ENCODE data around the gene TNXB. TPM values are rescaled to one million over a fixed set of nuclear protein-coding genes. Genes with fewer than 3 reads are reported as not detected.

Gene TNXB
- total and polyA plus RNA-seq, 5 donors = 77.9 to 182 (median 111) TPM

- no peak overlapping the region for H3K4me3 ChIP-seq (ENCODE audit: low read length)
- 71% methylated on average over 4 of the region's 4 CpGs for WGBS
- no peak overlapping the region for H3K27ac ChIP-seq (ENCODE audit: low read length)
- H3K9me3 ChIP-seq (ENCODE audit: control insufficient read depth, low read length) = no peaks in the 10 kb centered on the region
- H3K27me3 ChIP-seq (ENCODE audit: control insufficient read depth, insufficient read depth) = no peaks in the 10 kb centered on the region
- ATAC-seq (no peak), DNase-seq (no peak)
- intact Hi-C loops (cut with DNase I) = no loop called here
- peaks cover 8% of the 10 kb centered on the region for H3K4me1 ChIP-seq (ENCODE audit: control insufficient read depth, insufficient read depth, low read length)
These were observed 24.6 kb upstream of the TNXB start for GRCh38 chr6:32133786-32134185.

DNA sequence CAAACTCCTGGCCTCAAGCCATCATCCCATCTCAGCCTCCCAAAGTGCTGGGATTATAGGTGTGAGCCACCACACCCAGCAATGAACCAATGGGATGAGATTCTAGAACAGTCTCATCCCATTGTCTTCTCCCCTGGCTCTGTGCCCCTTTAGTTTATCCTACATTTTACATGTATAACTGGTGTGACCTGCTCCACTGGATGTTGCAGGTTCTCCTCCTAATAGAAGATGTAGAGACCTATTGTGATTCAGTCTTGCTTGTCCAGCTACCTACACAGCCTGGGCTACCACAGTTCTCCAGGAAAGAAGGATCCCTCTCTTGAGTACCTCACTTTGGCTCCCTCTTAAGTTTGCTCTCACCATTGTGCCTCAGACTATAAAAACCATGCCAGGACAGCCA lies 23.0 kb upstream of the TNXB start:
- Histone ChIP-seq H3K27me3 (ENCODE audit: control insufficient read depth, insufficient read depth) (no peaks in the 10 kb centered on the region), H3K4me3 (ENCODE audit: low read length) (no peak overlapping the region), H3K4me1 (ENCODE audit: control insufficient read depth, insufficient read depth, low read length) (peaks cover 17% of the 10 kb centered on the region), H3K9me3 (ENCODE audit: control insufficient read depth, low read length) (no peaks in the 10 kb centered on the region), H3K27ac (ENCODE audit: low read length) (no peak overlapping the region)
- intact Hi-C loops (cut with DNase I) = no loop called here
- no peak for ATAC-seq
- no peak for DNase-seq

- Histone ChIP-seq H3K9me3 (ENCODE audit: control insufficient read depth, low read length) (no peaks in the 10 kb centered on the region), H3K27me3 (ENCODE audit: control insufficient read depth, insufficient read depth) (no peaks in the 10 kb centered on the region), H3K4me1 (ENCODE audit: control insufficient read depth, insufficient read depth, low read length) (peaks cover 21% of the 10 kb centered on the region), H3K27ac (ENCODE audit: low read length) (no peak overlapping the region), H3K4me3 (ENCODE audit: low read length) (no peak overlapping the region)
- ATAC-seq (no peak), DNase-seq (no peak)
- WGBS = 88% methylated on average over 14 of the region's 14 CpGs
- intact Hi-C loops (cut with DNase I) = no loop called here
These were observed 22.4 kb upstream of the TNXB start for GRCh38 chr6:32131439-32131948.

DNA sequence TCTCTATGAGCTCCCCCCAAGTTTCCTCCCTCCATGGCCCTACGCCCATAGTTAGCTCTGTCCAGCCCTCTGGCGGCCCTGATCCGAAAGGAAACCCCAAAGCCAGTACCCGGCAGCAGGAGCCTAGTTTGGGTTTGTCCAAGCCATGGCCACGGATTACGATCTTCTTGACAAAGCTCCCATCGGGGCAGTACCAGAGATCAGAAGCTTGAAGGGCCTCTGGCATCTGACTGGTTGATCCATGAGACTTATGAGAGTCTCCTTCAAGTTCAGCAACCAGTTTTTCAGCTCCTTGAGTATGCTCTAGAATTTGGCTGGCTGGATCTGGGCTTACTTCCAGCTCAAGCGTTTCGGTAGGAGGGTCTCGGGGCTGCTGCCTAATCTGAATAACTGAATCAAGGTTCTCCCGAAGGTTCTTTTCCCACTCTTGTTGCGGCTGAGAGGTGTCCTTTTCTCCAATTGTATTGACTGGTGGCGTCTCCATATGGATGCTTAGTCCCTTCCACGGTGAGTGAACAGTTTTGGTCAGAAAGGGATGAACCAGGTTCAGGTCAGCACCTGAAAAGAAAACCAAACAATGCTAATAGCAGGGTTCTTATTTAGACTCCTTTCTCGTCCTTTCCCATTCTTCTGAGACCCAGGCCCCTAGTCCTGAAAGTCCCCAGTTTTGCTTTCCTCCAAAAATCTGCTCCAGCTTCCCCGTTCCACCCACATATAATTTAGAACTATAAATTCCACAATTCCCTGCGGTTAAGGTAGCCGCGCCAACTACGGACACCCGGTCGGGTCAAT lies 20.4 kb upstream of the TNXB start:
- Histone ChIP-seq H3K4me3 (ENCODE audit: low read length) (peak overlapping the region; percentile 79), H3K4me1 (ENCODE audit: control insufficient read depth, insufficient read depth, low read length) (peaks cover 21% of the 10 kb centered on the region), H3K9me3 (ENCODE audit: control insufficient read depth, low read length) (no peaks in the 10 kb centered on the region), H3K27me3 (ENCODE audit: control insufficient read depth, insufficient read depth) (no peaks in the 10 kb centered on the region), H3K27ac (ENCODE audit: low read length) (peak overlapping the region; percentile 98)
- WGBS = 34% methylated on average over 22 of the region's 22 CpGs
- peak; percentile 59 to 66 for ATAC-seq
- peak in 1 of 3 donors; percentile 94 for DNase-seq
- intact Hi-C loops (cut with DNase I) = loop anchor here in 2 of 4 donors (5.0 to 10.0 kb wide), 2 partner anchors 45 to 68 kb away; partner anchors contain the start of genes AGPAT1 (in 1 of the 2) and RNF5 (in 1 of the 2)

DNA sequence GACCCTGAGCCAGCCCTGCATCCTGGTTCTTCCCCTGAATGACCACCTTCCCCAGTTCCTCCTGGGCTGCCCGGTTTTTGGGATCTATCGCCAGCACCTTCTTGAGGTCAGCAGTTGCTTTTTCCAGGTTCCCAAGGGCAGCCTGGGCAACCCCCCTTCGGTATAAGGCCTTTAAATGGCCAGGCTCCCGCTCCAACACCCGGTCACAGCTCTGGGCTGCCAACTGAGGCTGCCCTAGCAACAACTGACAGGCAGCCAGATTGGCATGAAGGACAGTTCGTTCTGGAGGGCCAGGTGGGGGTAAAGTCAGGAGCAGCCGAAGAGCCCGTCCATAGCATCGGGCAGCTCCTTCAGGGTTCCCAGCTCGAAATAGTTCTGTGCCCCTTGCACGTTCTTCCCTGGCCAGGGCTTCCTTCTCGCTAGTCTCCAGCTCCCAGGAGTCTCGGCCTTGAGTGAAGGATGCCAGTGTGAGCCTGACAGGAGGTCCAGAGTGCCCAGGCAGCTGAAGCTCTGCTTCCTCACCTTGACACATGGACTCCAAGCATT lies 19.7 kb upstream of the TNXB start:
- ATAC-seq (no peak), DNase-seq (peak in 1 of 3 donors; percentile 62)
- no peaks in the 10 kb centered on the region for H3K27me3 ChIP-seq (ENCODE audit: control insufficient read depth, insufficient read depth)
- H3K9me3 ChIP-seq (ENCODE audit: control insufficient read depth, low read length) = no peaks in the 10 kb centered on the region
- intact Hi-C loops (cut with DNase I) = loop anchor here in 2 of 4 donors (5.0 to 10.0 kb wide), 2 partner anchors 46 to 68 kb away; partner anchors contain the start of genes AGPAT1 (in 1 of the 2) and RNF5 (in 1 of the 2)
- H3K4me1 ChIP-seq (ENCODE audit: control insufficient read depth, insufficient read depth, low read length) = peaks cover 21% of the 10 kb centered on the region
- peak overlapping the region; percentile 30 for H3K4me3 ChIP-seq (ENCODE audit: low read length)
- H3K27ac ChIP-seq (ENCODE audit: low read length) = peak overlapping the region; percentile 68
- 88% methylated on average over 13 of the region's 13 CpGs for WGBS

DNA sequence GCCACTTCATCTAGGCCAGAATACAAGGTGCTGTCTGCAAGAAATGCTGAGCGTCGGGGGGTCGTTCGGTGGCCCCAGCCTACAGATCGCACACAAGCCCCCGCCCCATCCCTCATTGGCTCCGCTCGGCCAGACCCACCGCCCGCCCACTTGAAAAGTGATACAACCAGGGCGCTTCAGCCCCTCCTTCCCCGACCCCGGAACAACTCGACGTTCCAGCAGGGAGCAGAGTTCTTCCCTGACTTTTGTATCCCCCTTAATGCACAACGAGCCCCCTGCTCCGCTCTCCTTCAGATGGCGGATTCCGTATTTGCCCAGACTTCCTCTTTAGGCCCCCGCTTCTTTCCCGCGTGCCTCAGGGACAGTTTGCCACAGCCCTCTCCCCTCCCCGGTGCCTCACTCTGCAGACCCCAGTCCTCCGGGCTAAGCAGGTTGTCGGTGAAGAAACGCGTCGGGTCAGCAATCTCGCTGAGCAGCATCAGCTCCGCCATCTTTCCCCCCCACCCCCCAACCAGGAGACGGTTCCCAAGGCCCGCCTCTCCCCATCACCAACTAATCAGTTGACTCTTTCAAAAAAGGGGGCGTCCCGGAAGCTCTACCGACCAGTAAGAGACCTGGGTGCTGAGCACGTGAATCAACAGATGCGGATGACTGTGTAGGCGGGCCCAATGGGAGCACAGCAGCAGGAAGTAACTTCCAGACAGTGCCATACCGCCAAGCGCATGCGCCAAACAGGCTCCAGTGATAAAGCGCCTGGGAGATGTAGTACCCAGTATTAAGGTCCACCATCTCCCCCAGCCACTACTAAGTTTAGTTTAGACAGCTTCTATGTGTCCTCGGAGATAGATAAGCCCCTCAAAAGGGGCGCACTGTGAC lies 18.8 kb upstream of the TNXB start, which contains the start of gene ATF6B:
ATF6B (minus strand) TSS at position 530 of the 876 bp plus-strand sequence; CDS start at position 491, 39 bp downstream.
- Histone ChIP-seq H3K9me3 (ENCODE audit: control insufficient read depth, low read length) (no peaks in the 10 kb centered on the region), H3K4me1 (ENCODE audit: control insufficient read depth, insufficient read depth, low read length) (peaks cover 21% of the 10 kb centered on the region), H3K27ac (ENCODE audit: low read length) (peak within 1 kb of the TSS; percentile 97), H3K4me3 (ENCODE audit: low read length) (peak within 1 kb of the TSS; percentile 98), H3K27me3 (ENCODE audit: control insufficient read depth, insufficient read depth) (no peaks in the 10 kb centered on the region)
- WGBS = under 1% methylated on average over 44 of the region's 44 CpGs
- ATAC-seq (peak; percentile 96 to 97), DNase-seq (peak; percentile 99)
- intact Hi-C loops (cut with DNase I) = loop anchor here in 2 of 4 donors (5.0 to 10.0 kb wide), 2 partner anchors 47 to 69 kb away; partner anchors contain the start of genes AGPAT1 (in 1 of the 2) and RNF5 (in 1 of the 2)

DNA sequence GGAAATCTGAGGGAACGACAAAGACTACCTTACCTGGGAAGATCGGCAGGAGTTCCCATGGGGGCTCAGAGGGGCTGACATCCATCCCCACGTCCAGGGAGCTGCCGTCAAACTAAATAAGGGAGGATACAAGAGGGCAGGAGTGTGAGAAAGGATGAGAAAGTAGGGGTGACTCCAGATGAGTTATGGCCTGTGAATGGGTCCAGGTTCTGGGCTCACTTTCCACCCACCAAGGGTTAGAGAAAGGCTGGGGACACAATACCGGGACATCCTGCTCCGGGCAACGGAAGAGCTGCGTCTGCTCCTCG lies 18.2 kb upstream of the TNXB start:
- Histone ChIP-seq H3K4me1 (ENCODE audit: control insufficient read depth, insufficient read depth, low read length) (peaks cover 21% of the 10 kb centered on the region), H3K27ac (ENCODE audit: low read length) (peak overlapping the region; percentile 97), H3K9me3 (ENCODE audit: control insufficient read depth, low read length) (no peaks in the 10 kb centered on the region), H3K27me3 (ENCODE audit: control insufficient read depth, insufficient read depth) (no peaks in the 10 kb centered on the region), H3K4me3 (ENCODE audit: low read length) (peak overlapping the region; percentile 98)
- WGBS = 5% methylated on average over 9 of the region's 9 CpGs
- intact Hi-C loops (cut with DNase I) = loop anchor here in 2 of 4 donors (5.0 to 10.0 kb wide), 2 partner anchors 47 to 70 kb away; partner anchors contain the start of genes AGPAT1 (in 1 of the 2) and RNF5 (in 1 of the 2)
- no peak for ATAC-seq
- DNase-seq = no peak

- H3K27me3 ChIP-seq (ENCODE audit: control insufficient read depth, insufficient read depth) = no peaks in the 10 kb centered on the region
- no peaks in the 10 kb centered on the region for H3K9me3 ChIP-seq (ENCODE audit: control insufficient read depth, low read length)
- H3K27ac ChIP-seq (ENCODE audit: low read length) = no peak overlapping the region
- DNase-seq = no peak
- H3K4me3 ChIP-seq (ENCODE audit: low read length) = peak overlapping the region; percentile 98
- peaks cover 21% of the 10 kb centered on the region for H3K4me1 ChIP-seq (ENCODE audit: control insufficient read depth, insufficient read depth, low read length)
- intact Hi-C loops (cut with DNase I) = loop anchor here in 2 of 4 donors (5.0 to 10.0 kb wide), 2 partner anchors 48 to 70 kb away; partner anchors contain the start of genes AGPAT1 (in 1 of the 2) and RNF5 (in 1 of the 2)
- no peak for ATAC-seq
- 63% methylated on average over 8 of the region's 8 CpGs for WGBS
These were observed 17.7 kb upstream of the TNXB start for GRCh38 chr6:32126880-32127279.

GRCh38 chr6:32123681-32124080 lies 14.5 kb upstream of the TNXB start:
- Histone ChIP-seq H3K27me3 (ENCODE audit: control insufficient read depth, insufficient read depth) (no peaks in the 10 kb centered on the region), H3K27ac (ENCODE audit: low read length) (no peak overlapping the region), H3K9me3 (ENCODE audit: control insufficient read depth, low read length) (no peaks in the 10 kb centered on the region), H3K4me1 (ENCODE audit: control insufficient read depth, insufficient read depth, low read length) (peaks cover 12% of the 10 kb centered on the region), H3K4me3 (ENCODE audit: low read length) (no peak overlapping the region)
- WGBS = 84% methylated on average over 4 of the region's 4 CpGs
- ATAC-seq (no peak), DNase-seq (no peak)
- intact Hi-C loops (cut with DNase I) = loop anchor here in 1 of 4 donors (10.0 kb wide), 1 partner anchor 51 kb away; the partner anchor contains the start of genes AGPAT1 and RNF5

- ATAC-seq (no peak), DNase-seq (no peak)
- Histone ChIP-seq H3K4me3 (ENCODE audit: low read length) (no peak overlapping the region), H3K27ac (ENCODE audit: low read length) (no peak overlapping the region), H3K9me3 (ENCODE audit: control insufficient read depth, low read length) (no peaks in the 10 kb centered on the region), H3K4me1 (ENCODE audit: control insufficient read depth, insufficient read depth, low read length) (no peaks in the 10 kb centered on the region), H3K27me3 (ENCODE audit: control insufficient read depth, insufficient read depth) (no peaks in the 10 kb centered on the region)
- 96% methylated on average over 12 of the region's 12 CpGs for WGBS
- intact Hi-C loops (cut with DNase I) = loop anchor here in 1 of 4 donors (10.0 kb wide), 1 partner anchor 54 kb away; the partner anchor contains the start of genes AGPAT1 and RNF5
These were observed 11.5 kb upstream of the TNXB start for GRCh38 chr6:32120573-32121059.
